Heart right ventricle (tissue), 16 donors: Measurements from ENCODE around the gene IFT88. TPM values are rescaled to one million over a fixed set of nuclear protein-coding genes. Genes with fewer than 3 reads are reported as not detected.
A peak's percentile ranks its signal among the peaks of the same experiment; 100 is the strongest.

Source experiments
- ATAC-seq, 8 donors: fragments of 200-7000 bp; cut with Tn5 transposase; one replicate each; pipeline ENCODE4 v1.9.1; 2020; ENCODE audit warnings: mild to moderate bottlenecking in 8 of 8, moderate library complexity in 8 of 8, moderate number of reproducible peaks in 1 of 8
- DNase-seq, 2 donors: peaks; one replicate each; pipeline ENCODE4 v3.0.0-alpha.2; 2020
- H3K27ac ChIP-seq, 10 donors: fragments of 200-600 bp; sonication (generic) in 2 of 10; one replicate each; pipeline versions ENCODE4 v1.5.0 to v1.8.0; 2020 to 2022; ENCODE audit warnings: mild to moderate bottlenecking in 3 of 10
- H3K27me3 ChIP-seq, 7 donors: fragments of 200-600 bp; one replicate each; pipeline ENCODE4 v1.8.0; 2021 to 2022; ENCODE audit warnings: mild to moderate bottlenecking in 2 of 7
- H3K36me3 ChIP-seq, 9 donors: fragments of 200-600 bp; sonication (generic) in 1 of 9; one replicate each; pipeline versions ENCODE4 v1.5.0 to v1.8.0; 2020 to 2022; ENCODE audit warnings: mild to moderate bottlenecking in 2 of 9
- H3K4me1 ChIP-seq, 9 donors: fragments of 200-600 bp; sonication (generic) in 1 of 9; one replicate each; pipeline versions ENCODE4 v1.5.0 to v1.8.0; 2020 to 2022; ENCODE audit warnings: mild to moderate bottlenecking in 4 of 9
- H3K4me3 ChIP-seq, 10 donors: fragments of 200-600 bp; sonication (generic) in 2 of 10; one replicate each; pipeline versions ENCODE4 v1.5.0 to v1.8.0; 2020 to 2022; ENCODE audit warnings: mild to moderate bottlenecking in 7 of 10, moderate library complexity in 2 of 10
- H3K9me3 ChIP-seq, 11 donors: fragments of 200-600 bp in 10 of 11; sonication (generic) in 2 of 11; one replicate each; pipeline versions ENCODE4 v1.5.0 to v1.8.0; 2013 to 2022; ENCODE audit warnings: mild to moderate bottlenecking in 2 of 11, control low read depth in 1 of 11, moderate library complexity in 1 of 11
- WGBS, 2 donors: extraction: QIAGEN DNeasy Blood & Tissue Kit; methylation state at CpG; one replicate each; pipeline ENCODE4 v1.1.7; 2013; ENCODE audit warnings: inconsistent platforms in 1 of 2; 5-methylcytosine and 5-hydroxymethylcytosine counted together
- intact Hi-C, 10 donors: fragments of 100-400 bp; cut with DNase I; formaldehyde crosslinking; loops; one replicate each; pipeline versions ENCODE4 v1.11.1 to v1.14.2; 2022
- polyA plus RNA-seq, 2 donors: library from polyadenylated mRNA; stranded (reverse); fragments of 200-250 nt; gene quantifications; one replicate each; pipeline ENCODE4 v1.2.3, GENCODE V29; 2013
- total RNA-seq, 10 donors: library from RNA; stranded (reverse); fragmentation: NEBNext Ultra II Directional in 3 of 10; extraction: Animal tissue kit (Norgen Biotek cat#: 25700) in 3 of 10; gene quantifications; one replicate each; pipeline versions ENCODE4 v1.2.1 to v1.2.4, GENCODE V29; 2021 to 2023
- TF ChIP-seq, protein P1 (sequence below), 9 donors: fragments of 200-600 bp; sonication (generic) in 2 of 9; IDR thresholded peaks; one replicate each; pipeline versions ENCODE4 v1.5.0 to v1.8.0; 2021 to 2022; ENCODE audit warnings: antibody characterized with exemption in 9 of 9, mild to moderate bottlenecking in 5 of 9, moderate library complexity in 1 of 9
- donor health status: Arrhythmogenic right ventricular cardiomyopathy.
- donor health status: ischemic (EF 13 %, LVEDD 7.1; RV severe dilation, severe dysfunction).
- donor health status: healthy with polysubstance abuse.
- donor health status: DM: no; HTN: yes; CAD: no.
- donor health status: DM: no; HTN: no; CAD: no.
- donor health status: ischemic (EF 25% LVEDD 6.9; RV normal size, moderate dysfunction).
- donor health status: ischemic (EF 25% LVEDD 5.7; RV mildly dilated, moderate dysfunction).
- donor health status: healthy.
- donor health status: DM: yes; HTN: yes; CAD: no.
- donor health status: Ischemic cardiomyopathy.
- donor health status: ischemic (EF 35%, LVEDD 5.7; RV mildly dilated, moderate dysfunction).
- donor health status: nonischemic (EF 11% LVEDD 7.7; RV severe dilation, severe dysfunction).
- donor health status: DM: yes; HTN: yes; CAD: no.
- donor health status: PGD.
- donor health status: ischemic (EF 29% LVEDD 5.4; RV normal size, mild dysfunction).
- donor health status: nonischemic (EF 23%, LVEDD 6.1; RV moderate dilation, normal function).

Gene IFT88
- total and polyA plus RNA-seq, 12 donors, result 5.9 to 13.6 (median 7.3) TPM

DNA sequence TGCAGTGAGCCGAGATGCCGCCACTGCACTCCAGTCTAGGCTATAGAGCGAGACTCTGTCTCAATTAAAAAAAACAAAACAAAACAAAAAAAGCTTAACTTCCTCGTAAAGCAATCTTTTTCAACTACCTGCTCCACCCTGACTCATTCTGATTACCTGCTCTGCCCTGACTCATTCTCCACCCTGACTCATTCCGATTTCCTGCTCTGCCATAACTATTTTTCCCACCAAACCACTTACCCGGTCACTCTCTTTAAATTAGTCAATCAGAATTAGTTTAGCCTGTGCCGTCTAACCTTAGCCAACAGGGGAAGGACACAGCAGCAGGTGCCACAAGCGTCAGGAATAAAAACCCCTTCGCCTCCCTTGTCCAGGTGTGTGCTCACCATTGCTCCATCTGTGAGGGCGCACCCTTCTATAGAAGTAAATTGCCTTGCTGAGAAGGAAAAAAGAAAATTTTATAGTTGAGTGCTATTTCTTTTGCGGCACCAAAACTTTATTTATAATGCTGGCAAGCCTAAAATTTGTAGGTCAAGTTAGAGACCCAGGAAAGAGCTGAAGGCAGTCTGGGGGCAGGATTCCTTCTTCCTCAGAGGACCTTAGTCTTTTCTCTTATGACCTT, 1.7 kb upstream of the IFT88 start:
- H3K36me3 ChIP-seq, result no peaks in the 10 kb centered on the region
- H3K4me1 ChIP-seq, result peaks cover 0 to 17% (median 9%) of the 10 kb centered on the region in 9 donors
- WGBS, 2 donors, result 93 to 99% methylated on average over 11 of the region's 11 CpGs
- TF ChIP-seq, protein P1, sequence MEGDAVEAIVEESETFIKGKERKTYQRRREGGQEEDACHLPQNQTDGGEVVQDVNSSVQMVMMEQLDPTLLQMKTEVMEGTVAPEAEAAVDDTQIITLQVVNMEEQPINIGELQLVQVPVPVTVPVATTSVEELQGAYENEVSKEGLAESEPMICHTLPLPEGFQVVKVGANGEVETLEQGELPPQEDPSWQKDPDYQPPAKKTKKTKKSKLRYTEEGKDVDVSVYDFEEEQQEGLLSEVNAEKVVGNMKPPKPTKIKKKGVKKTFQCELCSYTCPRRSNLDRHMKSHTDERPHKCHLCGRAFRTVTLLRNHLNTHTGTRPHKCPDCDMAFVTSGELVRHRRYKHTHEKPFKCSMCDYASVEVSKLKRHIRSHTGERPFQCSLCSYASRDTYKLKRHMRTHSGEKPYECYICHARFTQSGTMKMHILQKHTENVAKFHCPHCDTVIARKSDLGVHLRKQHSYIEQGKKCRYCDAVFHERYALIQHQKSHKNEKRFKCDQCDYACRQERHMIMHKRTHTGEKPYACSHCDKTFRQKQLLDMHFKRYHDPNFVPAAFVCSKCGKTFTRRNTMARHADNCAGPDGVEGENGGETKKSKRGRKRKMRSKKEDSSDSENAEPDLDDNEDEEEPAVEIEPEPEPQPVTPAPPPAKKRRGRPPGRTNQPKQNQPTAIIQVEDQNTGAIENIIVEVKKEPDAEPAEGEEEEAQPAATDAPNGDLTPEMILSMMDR (IDR thresholded peaks at IDR 0.05), result no peak
- H3K27me3 ChIP-seq, result no peaks in the 10 kb centered on the region
- DNase-seq (no peak), ATAC-seq (no peak)
- peaks cover 0 to 18% (median 0%) of the 10 kb centered on the region in 11 donors for H3K9me3 ChIP-seq
- H3K27ac ChIP-seq, result no peak overlapping the region
- H3K4me3 ChIP-seq, result no peak overlapping the region
- intact Hi-C loops, result loop anchor here in 3 of 10 donors (5.0 to 10.0 kb wide), 2 partner anchors 38 to 50 kb away; partner anchors contain the start of gene CRYL1 (in 2 of the 3)

DNA sequence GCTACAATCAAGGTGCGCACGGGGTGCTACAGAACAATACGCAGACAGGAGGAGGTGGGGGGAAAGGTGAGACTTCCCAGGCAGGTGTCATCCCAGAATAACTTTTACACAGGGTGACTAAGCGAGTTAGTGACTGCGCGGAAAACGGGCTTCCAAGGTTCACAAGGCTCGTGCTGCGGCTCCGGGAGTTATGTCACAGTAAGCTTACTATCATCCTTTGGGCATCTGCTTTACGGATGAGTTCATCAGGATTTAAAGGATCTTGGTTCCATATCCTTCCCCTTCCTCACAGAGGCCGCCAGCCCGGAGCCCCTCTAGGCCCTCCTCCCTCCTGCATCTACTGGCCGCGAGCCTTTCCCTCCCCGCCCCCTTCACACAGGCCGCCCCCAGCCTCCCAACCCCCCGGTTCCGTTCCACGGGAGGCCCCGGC, 474 bp upstream of the IFT88 start:
- Histone ChIP-seq H3K27me3 (no peaks in the 10 kb centered on the region), H3K4me1 (peaks cover 0 to 17% (median 9%) of the 10 kb centered on the region in 9 donors), H3K27ac (peak overlapping the region; percentile 76 to 99 (median 94)), H3K9me3 (peaks cover 0 to 18% (median 0%) of the 10 kb centered on the region in 11 donors), H3K4me3 (peak overlapping the region; percentile 19 to 99 (median 78)), H3K36me3 (no peaks in the 10 kb centered on the region)
- 2 to 3% methylated on average over 21 of the region's 21 CpGs for WGBS, 2 donors
- TF ChIP-seq, protein P1 (IDR thresholded peaks at IDR 0.05), result no peak
- ATAC-seq (peak; percentile 68 to 92 (median 81)), DNase-seq (no peak)
- intact Hi-C loops, result loop anchor here in 7 of 10 donors (2.0 to 10.0 kb wide), 4 partner anchors 39 to 52 kb away; partner anchors contain the start of gene CRYL1 (in 5 of the 7)

DNA sequence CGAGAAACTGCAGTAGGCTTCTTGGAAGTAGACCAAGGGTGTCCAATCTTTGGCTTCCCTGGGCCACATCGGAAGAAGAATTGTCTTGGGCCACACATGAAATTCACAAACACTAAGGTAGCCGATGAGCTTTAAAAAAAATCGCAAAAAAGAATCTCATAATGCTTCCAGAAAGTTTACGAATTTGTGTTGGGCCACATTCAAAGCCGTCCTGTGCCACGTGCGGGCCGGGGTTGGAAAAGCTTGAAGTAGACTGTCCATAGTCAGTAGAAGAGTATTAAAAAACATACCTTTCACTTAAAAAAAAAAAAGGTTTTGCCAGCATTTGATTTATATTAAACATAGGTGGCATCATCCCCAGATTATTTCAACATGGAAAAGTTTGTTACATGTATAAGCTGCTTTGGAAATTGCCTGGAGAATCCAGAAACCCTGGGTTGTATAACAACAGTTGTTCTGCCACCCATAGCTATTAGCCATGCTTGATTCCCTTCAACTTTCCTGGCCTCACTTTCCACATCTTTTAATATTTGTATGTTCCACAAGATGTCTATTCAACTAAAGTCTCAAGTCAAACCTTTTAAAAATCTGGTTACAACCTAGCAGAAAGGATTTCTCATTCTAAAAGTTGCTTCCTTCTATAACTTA, 1.0 kb downstream of the IFT88 start:
- DNase-seq (no peak), ATAC-seq (no peak)
- Histone ChIP-seq H3K4me1 (peaks cover 0 to 17% (median 9%) of the 10 kb centered on the region in 9 donors), H3K9me3 (peaks cover 0 to 23% (median 0%) of the 10 kb centered on the region in 11 donors), H3K27ac (peak overlapping the region; percentile 76 to 99 (median 94)), H3K27me3 (no peaks in the 10 kb centered on the region), H3K4me3 (peak overlapping the region; percentile 19 to 99 (median 78)), H3K36me3 (no peaks in the 10 kb centered on the region)
- WGBS, 2 donors, result 19 to 27% methylated on average over 9 of the region's 9 CpGs
- TF ChIP-seq, protein P1 (IDR thresholded peaks at IDR 0.05), result no peak
- intact Hi-C loops, result loop anchor here in 7 of 10 donors (2.0 to 10.0 kb wide), 4 partner anchors 41 to 53 kb away; partner anchors contain the start of gene CRYL1 (in 5 of the 7)

DNA sequence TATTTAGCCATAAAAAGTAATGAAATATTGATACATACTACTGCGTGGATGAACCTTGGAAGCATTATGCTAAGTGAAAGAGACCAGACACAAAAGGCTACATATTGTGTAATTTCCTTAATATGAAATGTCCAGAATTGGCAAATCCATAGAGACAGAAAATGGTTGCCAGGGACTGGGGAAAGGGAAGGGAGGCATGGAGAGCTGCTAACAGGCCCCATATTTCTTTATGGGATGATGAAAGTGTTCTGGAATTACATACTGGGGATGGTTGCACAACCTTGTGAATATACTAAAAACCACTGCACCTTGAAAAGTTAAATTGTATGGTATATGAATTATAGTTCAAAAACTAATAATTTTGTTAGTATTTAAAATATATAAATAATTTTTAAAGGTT, 3.6 kb downstream of the IFT88 start:
- intact Hi-C loops, result loop anchor here in 1 of 10 donors (10.0 kb wide), 1 partner anchor 66 kb away; no protein-coding TSS in a partner anchor
- ATAC-seq (no peak), DNase-seq (no peak)
- peaks cover 0 to 14% (median 0%) of the 10 kb centered on the region in 11 donors for H3K9me3 ChIP-seq
- no peaks in the 10 kb centered on the region for H3K27me3 ChIP-seq
- no peak overlapping the region for H3K27ac ChIP-seq
- H3K36me3 ChIP-seq, result peaks cover 0 to 15% (median 3%) of the 10 kb centered on the region in 9 donors
- TF ChIP-seq, protein P1 (IDR thresholded peaks at IDR 0.05), result no peak
- no peak overlapping the region for H3K4me3 ChIP-seq
- H3K4me1 ChIP-seq, result peaks cover 0 to 17% (median 9%) of the 10 kb centered on the region in 9 donors
- WGBS, 2 donors, result 91 to 96% methylated on average over 1 of the region's 1 CpG
